Tibial nerve (tissue), 4 donors: ENCODE results near the gene PRKCE.
"Not testable (repeated sequence)": the region's sequence is repeated elsewhere in the genome, so short reads cannot be mapped to it uniquely, and the experiment has no call there.

Experiments used
- CTCF ChIP-seq, 5 experiments: fragments of 200-600 bp in 3 of 5; fragments of 450-650 bp in 2 of 5; sonication (generic) in 3 of 5; IDR thresholded peaks; one replicate each; pipeline ENCODE4 v1.5.1; 2016 to 2019; ENCODE audit warnings: antibody characterized with exemption in 5 of 5, mild to moderate bottlenecking in 3 of 5, moderate library complexity in 2 of 5
- EP300 ChIP-seq, 2 donors: sonication (generic); formaldehyde crosslinking; IDR thresholded peaks; one replicate each; pipeline ENCODE4 v1.6.1; 2017; ENCODE audit warnings: antibody characterized with exemption in 2 of 2, mild to moderate bottlenecking in 1 of 2
- POLR2A ChIP-seq, 2 donors: fragments of 450-650 bp; IDR thresholded peaks; one replicate each; pipeline ENCODE4 v1.6.1; 2017; ENCODE audit warnings: antibody characterized with exemption in 2 of 2, mild to moderate bottlenecking in 2 of 2, moderate library complexity in 2 of 2

GRCh38 chr2:45858872-45859271 lies 207.4 kb downstream of the PRKCE start:
- TF ChIP-seq CTCF, POLR2A, EP300 (IDR thresholded peaks at IDR 0.05): not testable (repeated sequence)
